HG03108 (cell line): Measurements from ENCODE around the gene LTBP1.
"Not testable (repeated sequence)": the region's sequence is repeated elsewhere in the genome, so short reads cannot be mapped to it uniquely, and the experiment has no call there.

Experiments used
- ATAC-seq: cut with Tn5 transposase; IDR thresholded peaks from one replicate; pipeline ENCODE4 v1.9.1; 2021; ENCODE audit warnings: moderate library complexity; ENCODE audit not compliant: unreplicated experiment

Gene LTBP1

GRCh38 chr2:32958821-32959220 lies 12.1 kb downstream of the LTBP1 start:
- ATAC-seq, result no peak

- ATAC-seq, result no peak
Observed at GRCh38 chr2:32960238-32960637, 13.5 kb downstream of the LTBP1 start.

- ATAC-seq, result no peak
Observed at GRCh38 chr2:32960647-32961403, 14.1 kb downstream of the LTBP1 start.

GRCh38 chr2:32962690-32963089 lies 15.9 kb downstream of the LTBP1 start:
- ATAC-seq, result no peak

- ATAC-seq, result no peak
Observed at GRCh38 chr2:32963941-32964340, 17.2 kb downstream of the LTBP1 start.

- ATAC-seq, result no peak
Observed at GRCh38 chr2:32965523-32966171, 18.9 kb downstream of the LTBP1 start.

DNA sequence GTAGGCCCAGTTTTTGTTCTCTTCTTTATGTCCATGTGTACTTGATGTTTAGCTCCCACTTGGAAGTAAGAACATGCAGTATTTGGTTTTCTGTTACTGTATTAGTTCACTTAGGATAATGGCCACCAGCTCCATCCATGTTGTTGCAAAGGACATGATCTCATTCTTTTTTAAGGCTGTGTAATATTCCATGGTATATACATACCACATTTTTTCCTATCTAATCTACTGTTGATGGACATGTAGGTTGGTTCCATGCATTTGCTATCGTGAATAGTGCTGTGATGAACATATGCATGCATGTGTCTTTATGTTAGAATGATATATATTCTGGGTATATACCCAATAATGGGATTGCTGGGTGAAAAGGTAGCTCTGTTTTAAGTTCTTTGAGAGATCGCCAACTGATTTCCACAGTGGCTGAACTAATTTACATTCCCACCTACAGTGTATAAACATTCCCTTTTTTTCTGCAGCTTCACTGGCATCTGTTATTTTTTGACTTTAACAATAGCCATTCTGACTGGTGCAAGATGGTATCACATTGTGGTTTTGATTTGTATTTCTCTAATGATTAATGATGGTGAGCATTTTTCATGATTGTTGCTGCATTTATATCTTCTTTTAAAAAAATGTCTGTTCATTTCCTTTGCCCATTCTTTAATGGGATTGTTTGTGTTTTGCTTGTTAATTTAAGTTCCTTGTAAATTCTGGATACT lies 22.9 kb downstream of the LTBP1 start:
- ATAC-seq, result no peak

DNA sequence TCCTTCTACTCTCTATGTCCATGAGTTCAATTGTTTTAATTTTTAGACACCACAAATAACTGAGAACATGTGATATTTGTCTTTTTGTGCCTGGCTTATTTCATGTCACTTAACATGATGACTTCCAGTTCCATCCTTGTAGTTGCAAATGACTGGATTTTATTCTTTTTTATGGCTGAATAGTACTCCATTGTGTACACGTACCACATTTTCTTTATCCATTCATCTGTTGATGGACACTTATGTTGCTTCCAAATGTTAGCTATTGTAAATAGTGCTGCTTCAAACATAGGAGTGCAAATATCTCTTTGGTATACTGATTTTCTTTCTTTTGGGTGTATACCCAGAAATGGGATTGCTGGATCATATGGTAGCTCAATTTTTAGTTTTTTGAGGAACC lies 27.0 kb downstream of the LTBP1 start:
- not testable (repeated sequence) for ATAC-seq

DNA sequence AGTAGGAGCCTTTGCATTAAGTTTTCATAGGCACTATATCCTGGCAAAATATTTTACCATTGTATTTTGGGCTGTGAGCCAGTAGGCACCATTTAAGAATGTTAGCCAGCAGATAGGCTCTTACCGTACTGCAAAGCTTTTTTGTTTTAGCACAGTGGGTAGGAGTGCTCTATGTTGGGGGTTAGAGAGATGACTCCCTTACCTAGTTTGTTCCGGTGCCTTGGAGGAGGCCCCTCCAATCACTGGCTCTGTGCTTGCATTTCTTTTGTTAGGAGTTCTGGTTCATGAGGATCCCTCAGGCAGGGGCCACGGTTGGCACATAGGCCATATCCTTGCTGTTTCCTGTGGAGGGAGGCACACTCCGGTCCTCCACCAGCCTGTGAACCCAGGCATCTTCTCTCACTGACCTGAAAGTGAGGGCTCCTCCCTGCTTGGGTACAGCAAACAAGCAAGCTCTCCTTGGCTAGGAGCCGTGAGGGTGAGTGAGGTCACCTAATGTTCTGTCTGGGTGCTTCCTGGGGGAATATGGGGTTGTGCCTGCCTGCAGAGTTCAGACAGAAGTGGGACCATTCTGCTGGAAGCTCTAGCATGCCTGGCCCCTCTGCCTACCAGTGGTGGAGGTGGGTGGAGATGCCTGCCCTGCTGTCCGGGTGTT lies 29.8 kb downstream of the LTBP1 start:
- no peak for ATAC-seq

- ATAC-seq, result no peak
Observed at GRCh38 chr2:32977228-32977758, 30.5 kb downstream of the LTBP1 start.

- no peak for ATAC-seq
Observed at GRCh38 chr2:32981612-32982011, 34.9 kb downstream of the LTBP1 start.

GRCh38 chr2:32983193-32983924 lies 36.6 kb downstream of the LTBP1 start:
- not testable (repeated sequence) for ATAC-seq

DNA sequence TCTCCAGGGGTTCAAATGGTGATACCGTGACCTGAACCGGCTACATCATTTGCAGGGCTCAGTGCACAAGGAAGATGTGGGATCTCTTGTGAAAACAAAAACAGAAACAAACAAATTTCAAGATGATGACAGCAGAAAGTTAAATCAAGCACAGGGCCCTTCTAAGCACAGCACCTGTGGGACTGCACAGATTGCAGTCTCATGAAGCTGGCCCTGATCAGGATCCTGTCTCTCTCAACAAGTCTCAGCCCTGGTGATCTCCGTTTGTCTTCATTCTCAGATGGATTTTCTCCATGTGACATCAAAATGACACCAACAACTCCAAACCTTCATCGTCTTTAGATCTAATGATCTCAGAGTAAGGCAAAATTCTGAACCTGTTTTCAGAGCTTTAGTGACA lies 39.7 kb downstream of the LTBP1 start:
- ATAC-seq, result no peak

- ATAC-seq, result no peak
Observed at GRCh38 chr2:32988525-32988924, 41.8 kb downstream of the LTBP1 start.

- no peak for ATAC-seq
Observed at GRCh38 chr2:32990556-32990955, 43.8 kb downstream of the LTBP1 start.

GRCh38 chr2:32991091-32991845 lies 44.5 kb downstream of the LTBP1 start:
- no peak for ATAC-seq

DNA sequence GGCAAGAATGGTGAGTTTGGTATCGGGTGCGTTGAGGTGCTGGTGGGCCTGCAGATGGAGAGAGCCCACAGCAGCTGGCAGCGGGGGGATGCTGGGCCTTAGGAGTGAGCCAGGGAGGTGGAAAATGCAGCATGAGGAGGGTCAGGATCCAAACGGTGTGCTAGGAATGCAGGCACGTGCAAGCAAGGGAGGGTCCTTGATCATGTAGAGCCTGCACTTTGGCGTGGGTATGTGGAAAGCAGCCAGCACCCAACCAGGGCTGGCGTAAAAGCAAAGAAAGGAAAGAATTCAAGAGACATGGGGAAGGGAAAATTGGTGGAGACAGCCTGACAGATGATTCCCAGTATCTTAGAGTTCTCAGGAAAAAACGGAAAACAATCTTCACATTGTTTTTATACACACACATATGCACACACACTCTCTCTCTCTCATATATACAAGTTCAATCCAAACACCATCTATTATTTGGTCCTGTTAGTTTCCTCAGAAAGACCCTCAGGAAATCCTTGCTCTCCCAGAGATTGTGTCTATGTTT lies 46.3 kb downstream of the LTBP1 start:
- ATAC-seq, result no peak

DNA sequence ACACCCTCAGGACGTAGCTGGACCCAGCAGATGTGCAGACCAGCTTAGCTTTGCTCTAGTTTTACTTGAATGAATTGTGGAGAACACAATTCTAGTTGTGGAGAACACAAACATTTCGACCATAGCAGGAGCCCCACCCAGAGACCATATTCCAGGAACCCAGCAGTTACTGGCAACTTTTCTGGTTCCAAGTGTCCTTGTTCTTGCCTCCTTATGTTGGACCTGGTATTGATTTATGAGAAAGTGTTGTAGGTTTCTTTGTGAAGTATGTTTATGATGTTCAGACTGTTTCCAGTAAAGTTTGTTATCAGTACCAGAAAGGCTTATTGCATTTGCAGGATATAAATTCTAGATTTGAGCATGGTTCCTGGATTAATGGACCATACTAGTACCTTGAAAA lies 51.0 kb downstream of the LTBP1 start:
- ATAC-seq, result no peak

DNA sequence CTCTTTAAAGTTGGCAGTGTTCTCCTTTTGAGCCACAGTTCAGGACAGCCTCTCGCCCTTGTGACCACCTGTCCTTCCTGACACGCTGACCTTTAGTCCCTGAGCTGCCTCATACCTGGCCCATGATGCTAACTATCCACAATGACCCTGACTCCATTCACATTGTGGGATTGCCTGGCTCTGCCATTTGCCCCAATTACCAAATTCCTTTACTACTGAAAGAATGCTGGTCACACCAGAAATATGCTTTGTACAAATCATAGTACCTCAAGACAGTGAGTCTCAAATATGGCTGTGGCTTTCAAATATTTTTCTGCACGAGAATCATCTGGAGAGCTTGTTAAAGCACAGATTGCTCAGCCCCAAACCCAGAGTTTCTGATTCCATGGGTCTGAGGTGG lies 54.2 kb downstream of the LTBP1 start:
- no peak for ATAC-seq

DNA sequence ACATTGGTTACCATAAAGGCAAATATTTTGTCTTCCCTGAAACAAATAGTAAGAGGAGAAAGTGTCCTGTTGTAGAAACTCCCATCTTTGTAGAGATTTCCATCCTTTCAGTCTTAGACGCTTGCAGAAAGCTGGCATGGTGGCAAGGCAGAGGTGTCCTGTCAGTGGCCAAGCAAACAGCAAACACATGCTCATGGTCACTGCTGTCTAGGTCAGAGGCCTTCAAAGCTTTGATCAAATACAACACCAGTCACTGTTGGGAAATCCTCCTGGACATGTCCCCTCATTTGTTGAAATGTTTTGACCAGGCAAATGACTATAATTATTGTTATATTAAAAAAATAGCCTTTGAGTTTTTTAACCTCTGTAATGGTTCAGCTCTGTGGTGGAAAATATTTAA lies 55.1 kb downstream of the LTBP1 start:
- no peak for ATAC-seq
